ENCODE measurements around the gene PEAK1. TPM values are rescaled to one million over a fixed set of nuclear protein-coding genes. Genes with fewer than 3 reads are reported as not detected.
"Not testable (repeated sequence)": the region's sequence is repeated elsewhere in the genome, so short reads cannot be mapped to it uniquely, and the experiment has no call there.

PEAK1 gene
- total RNA-seq, 4 donors from 2014 or later, result 78.3 to 112 (median 95.2) TPM

DNA sequence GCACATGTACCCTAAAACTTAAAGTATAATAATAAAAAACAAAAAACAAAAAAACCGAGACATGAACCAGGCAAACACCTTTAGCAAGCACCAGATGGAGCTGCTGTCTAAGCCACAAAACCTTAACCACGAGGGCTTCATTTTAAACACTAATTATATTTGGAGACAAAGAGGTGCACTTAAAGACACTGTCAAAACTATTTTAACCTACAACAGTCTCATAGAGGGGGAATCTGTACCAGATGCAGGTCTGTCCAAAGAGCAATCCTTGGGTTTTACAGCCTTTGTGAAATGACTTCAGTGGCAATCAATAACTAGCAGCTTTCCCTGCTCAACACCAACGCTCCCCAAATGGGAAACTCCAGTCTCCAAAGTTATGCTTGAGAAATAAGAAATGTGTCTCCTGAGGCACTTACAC lies 233.3 kb downstream of the PEAK1 start:
- WGBS, 2 donors, result 42 to 47% methylated on average over 3 of the region's 3 CpGs
- H3K27ac ChIP-seq, result peak overlapping the region in 2 of 4 donors; percentile 81
- TF ChIP-seq POLR2A (IDR thresholded peaks at IDR 0.05), result no peak
- TF ChIP-seq, protein P1, sequence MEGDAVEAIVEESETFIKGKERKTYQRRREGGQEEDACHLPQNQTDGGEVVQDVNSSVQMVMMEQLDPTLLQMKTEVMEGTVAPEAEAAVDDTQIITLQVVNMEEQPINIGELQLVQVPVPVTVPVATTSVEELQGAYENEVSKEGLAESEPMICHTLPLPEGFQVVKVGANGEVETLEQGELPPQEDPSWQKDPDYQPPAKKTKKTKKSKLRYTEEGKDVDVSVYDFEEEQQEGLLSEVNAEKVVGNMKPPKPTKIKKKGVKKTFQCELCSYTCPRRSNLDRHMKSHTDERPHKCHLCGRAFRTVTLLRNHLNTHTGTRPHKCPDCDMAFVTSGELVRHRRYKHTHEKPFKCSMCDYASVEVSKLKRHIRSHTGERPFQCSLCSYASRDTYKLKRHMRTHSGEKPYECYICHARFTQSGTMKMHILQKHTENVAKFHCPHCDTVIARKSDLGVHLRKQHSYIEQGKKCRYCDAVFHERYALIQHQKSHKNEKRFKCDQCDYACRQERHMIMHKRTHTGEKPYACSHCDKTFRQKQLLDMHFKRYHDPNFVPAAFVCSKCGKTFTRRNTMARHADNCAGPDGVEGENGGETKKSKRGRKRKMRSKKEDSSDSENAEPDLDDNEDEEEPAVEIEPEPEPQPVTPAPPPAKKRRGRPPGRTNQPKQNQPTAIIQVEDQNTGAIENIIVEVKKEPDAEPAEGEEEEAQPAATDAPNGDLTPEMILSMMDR (IDR thresholded peaks at IDR 0.05), result peak in 4 of 5 experiments; percentile 18 to 64 (median 35)
- TF ChIP-seq EP300 (IDR thresholded peaks at IDR 0.05), result no peak

DNA sequence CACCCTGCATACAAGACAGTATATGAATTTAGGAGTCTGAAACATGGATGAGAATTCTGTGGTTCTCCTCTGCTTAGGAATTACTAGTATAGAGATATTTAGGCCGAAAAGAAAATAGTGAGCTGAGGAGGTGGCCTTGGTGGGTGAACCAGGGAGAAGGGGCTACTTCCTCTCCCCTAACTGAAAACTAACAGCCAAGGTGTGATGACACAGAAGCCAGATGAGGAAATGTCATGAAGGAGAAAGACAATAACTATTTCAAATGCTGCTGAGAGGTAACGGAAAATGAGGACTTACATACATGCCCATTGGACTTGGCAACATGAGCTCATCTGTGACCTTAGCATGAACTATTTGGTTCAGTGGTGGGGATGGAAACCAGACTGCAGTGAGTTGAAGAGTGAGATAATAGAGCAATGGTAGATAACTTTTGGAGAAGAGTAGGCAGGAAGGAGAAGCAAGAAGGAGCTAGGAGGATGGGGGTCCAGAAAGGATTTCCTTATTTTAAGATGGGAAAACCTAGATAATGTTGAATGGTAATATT lies 234.6 kb downstream of the PEAK1 start:
- peaks cover 0 to 47% (median 15%) of the 10 kb centered on the region in 4 donors for H3K4me1 ChIP-seq
- TF ChIP-seq, protein P1 (IDR thresholded peaks at IDR 0.05), result no peak
- DNase-seq (ENCODE audit: low spot score in 2 of 2), result no peak
- WGBS, 2 donors, result 84 to 89% methylated on average over 2 of the region's 2 CpGs
- peak overlapping the region in 1 of 4 donors; percentile 9 for H3K27ac ChIP-seq
- H3K27me3 ChIP-seq, result no peaks in the 10 kb centered on the region
- peaks cover 0 to 12% (median 0%) of the 10 kb centered on the region in 3 donors for H3K36me3 ChIP-seq
- H3K9me3 ChIP-seq, result no peaks in the 10 kb centered on the region
- H3K4me3 ChIP-seq, result no peak overlapping the region

More for the DNA sequence above, 233.3 kb downstream of the PEAK1 start:
- no peaks in the 10 kb centered on the region for H3K27me3 ChIP-seq
- no peak for DNase-seq (ENCODE audit: low spot score in 2 of 2)
- H3K4me1 ChIP-seq, result peaks cover 0 to 47% (median 12%) of the 10 kb centered on the region in 4 donors
- H3K4me3 ChIP-seq, result no peak overlapping the region
- H3K36me3 ChIP-seq, result peaks cover 0 to 1% (median 0%) of the 10 kb centered on the region in 3 donors
- H3K9me3 ChIP-seq, result no peaks in the 10 kb centered on the region

DNA sequence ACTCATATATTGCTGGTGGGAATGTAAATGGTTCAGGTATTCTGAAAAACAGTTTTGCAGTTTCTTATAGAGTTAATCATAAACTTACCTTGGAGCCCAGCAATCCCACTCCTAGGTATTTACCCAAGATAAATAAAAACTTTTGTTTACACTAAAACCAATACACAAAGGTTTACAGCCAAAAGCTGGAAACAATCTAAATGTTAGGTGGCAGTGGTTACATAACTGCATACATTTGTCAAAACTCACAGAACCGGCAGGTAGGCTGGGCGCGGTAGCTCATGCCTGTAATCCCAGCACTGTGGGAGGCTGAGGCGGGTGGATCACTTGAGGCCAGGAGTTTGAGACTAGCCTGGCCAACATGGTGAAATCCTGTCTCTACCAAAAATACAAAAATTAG lies 235.6 kb downstream of the PEAK1 start:
- peaks cover 0 to 40% (median 15%) of the 10 kb centered on the region in 4 donors for H3K4me1 ChIP-seq
- not testable (repeated sequence) for H3K27me3 ChIP-seq; DNase-seq (ENCODE audit: low spot score in 2 of 2); H3K4me3 ChIP-seq; H3K9me3 ChIP-seq; H3K27ac ChIP-seq
- peaks cover 0 to 19% (median 0%) of the 10 kb centered on the region in 3 donors for H3K36me3 ChIP-seq
- WGBS, 2 donors, result 92% methylated on average over 4 of the region's 4 CpGs

DNA sequence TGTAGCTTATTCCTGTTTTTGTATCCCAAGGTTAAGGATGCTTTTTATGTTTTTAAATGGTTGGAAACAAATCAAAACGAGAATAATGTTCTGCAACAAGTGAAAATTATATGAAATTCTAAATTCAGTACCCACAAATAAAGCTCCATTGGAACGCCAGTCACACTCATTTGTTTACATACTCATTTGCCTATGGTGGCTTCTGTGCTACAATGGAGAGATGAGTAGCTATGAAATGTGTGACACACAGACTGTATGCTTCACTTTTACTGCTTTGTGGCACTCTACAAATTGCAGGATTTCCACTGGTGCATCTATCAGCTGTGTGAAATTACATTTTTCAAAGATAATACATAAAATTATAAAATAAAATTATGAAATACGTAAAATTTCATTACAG lies 236.8 kb downstream of the PEAK1 start:
- Histone ChIP-seq H3K4me1 (peaks cover 0 to 28% (median 13%) of the 10 kb centered on the region in 4 donors), H3K27ac (no peak overlapping the region), H3K9me3 (no peaks in the 10 kb centered on the region), H3K4me3 (no peak overlapping the region), H3K27me3 (no peaks in the 10 kb centered on the region), H3K36me3 (peaks cover 0 to 29% (median 0%) of the 10 kb centered on the region in 3 donors)
- TF ChIP-seq POLR2A (IDR thresholded peaks at IDR 0.05), result no peak
- TF ChIP-seq, protein P1 (IDR thresholded peaks at IDR 0.05), result no peak
- TF ChIP-seq EP300 (IDR thresholded peaks at IDR 0.05), result no peak
- no peak for DNase-seq (ENCODE audit: low spot score in 2 of 2)
- 87 to 90% methylated on average over 3 of the region's 3 CpGs for WGBS, 2 donors

DNA sequence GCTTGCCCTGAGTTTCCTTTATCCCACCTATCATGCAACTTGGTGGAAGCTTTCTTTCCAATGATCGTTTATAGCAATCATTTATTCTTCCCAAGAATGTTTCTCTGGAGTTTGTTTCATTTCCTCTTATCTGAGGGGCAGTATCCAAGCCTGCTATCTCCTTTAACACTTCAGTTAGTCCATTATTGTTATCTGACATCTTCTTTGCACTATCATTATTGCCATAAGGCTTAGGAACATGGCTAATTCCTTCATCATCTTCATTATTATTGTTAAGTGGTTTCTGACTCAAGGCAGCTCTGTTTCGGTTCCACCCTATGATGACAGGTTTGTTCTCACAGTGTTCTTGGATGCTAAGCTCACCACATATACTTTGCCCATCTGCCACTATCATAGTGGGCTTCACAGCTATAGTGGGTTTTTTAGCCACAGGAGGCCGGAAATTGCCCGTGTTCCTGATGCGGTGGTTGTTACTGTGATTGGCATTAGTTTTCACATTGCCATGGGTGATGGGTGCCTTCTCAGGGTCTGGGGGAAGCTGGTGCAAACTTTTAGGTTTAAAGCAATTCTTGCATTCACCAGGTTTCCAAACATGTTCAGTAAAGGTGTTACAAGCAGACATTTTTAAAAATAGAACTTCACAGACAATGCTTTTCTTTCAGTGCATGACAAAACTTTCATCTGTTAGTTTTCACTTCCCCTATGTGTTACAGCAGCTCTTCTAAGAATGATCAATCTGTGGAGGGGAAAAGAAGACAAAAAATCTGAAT lies 238.4 kb downstream of the PEAK1 start:
- TF ChIP-seq POLR2A (IDR thresholded peaks at IDR 0.05) (no peak), EP300 (IDR thresholded peaks at IDR 0.05) (no peak)
- TF ChIP-seq, protein P1 (IDR thresholded peaks at IDR 0.05), result no peak
- no peaks in the 10 kb centered on the region for H3K9me3 ChIP-seq
- 85 to 91% methylated on average over 5 of the region's 5 CpGs for WGBS, 2 donors
- H3K4me1 ChIP-seq, result peaks cover 0 to 13% (median 2%) of the 10 kb centered on the region in 4 donors
- no peak overlapping the region for H3K4me3 ChIP-seq
- no peaks in the 10 kb centered on the region for H3K27me3 ChIP-seq
- H3K36me3 ChIP-seq, result peaks cover 0 to 36% (median 0%) of the 10 kb centered on the region in 3 donors
- DNase-seq (ENCODE audit: low spot score in 2 of 2), result no peak
- peak overlapping the region in 1 of 4 donors; percentile 22 for H3K27ac ChIP-seq
